Activated CD8-positive, alpha-beta memory T cell treated with anti-CD3 and anti-CD28 coated beads, Interleukin-2, amount 50 U/mL, for 4 hours (primary cell): ENCODE data around the gene MDM1.

Experiments
- DNase-seq: peaks from one replicate; pipeline ENCODE4 v3.0.0-alpha.2; 2020

Gene MDM1

GRCh38 chr12:68354977-68355541 lies 22.9 kb upstream of the MDM1 start:
- DNase-seq = no peak

GRCh38 chr12:68352067-68352466 lies 19.9 kb upstream of the MDM1 start:
- DNase-seq = no peak

GRCh38 chr12:68350753-68351152 lies 18.6 kb upstream of the MDM1 start:
- no peak for DNase-seq

GRCh38 chr12:68349921-68350606 lies 17.9 kb upstream of the MDM1 start:
- DNase-seq = no peak

GRCh38 chr12:68349220-68349621 lies 17.1 kb upstream of the MDM1 start:
- DNase-seq = no peak

- DNase-seq = no peak
These were observed 16.3 kb upstream of the MDM1 start for GRCh38 chr12:68348419-68348818.

GRCh38 chr12:68345763-68346162 lies 13.6 kb upstream of the MDM1 start:
- DNase-seq = no peak

- no peak for DNase-seq
These were observed 12.0 kb upstream of the MDM1 start for GRCh38 chr12:68344126-68344525.

GRCh38 chr12:68342966-68343365 lies 10.8 kb upstream of the MDM1 start:
- DNase-seq = no peak

- no peak for DNase-seq
These were observed 9.7 kb upstream of the MDM1 start for GRCh38 chr12:68341822-68342221.

GRCh38 chr12:68340404-68341270 lies 8.5 kb upstream of the MDM1 start:
- DNase-seq = no peak

GRCh38 chr12:68336889-68337303 lies 4.7 kb upstream of the MDM1 start:
- DNase-seq = no peak

- DNase-seq = no peak
These were observed 3.3 kb upstream of the MDM1 start for GRCh38 chr12:68335462-68335861.

GRCh38 chr12:68334132-68334531 lies 2.0 kb upstream of the MDM1 start:
- no peak for DNase-seq

GRCh38 chr12:68332728-68333630 lies 817 bp upstream of the MDM1 start:
- no peak for DNase-seq

- DNase-seq = no peak
These were observed 678 bp downstream of the MDM1 start for GRCh38 chr12:68331500-68331868.

GRCh38 chr12:68327896-68328295 lies 4.3 kb downstream of the MDM1 start:
- no peak for DNase-seq

GRCh38 chr12:68326716-68327115 lies 5.4 kb downstream of the MDM1 start:
- no peak for DNase-seq

- DNase-seq = no peak
These were observed 6.2 kb downstream of the MDM1 start for GRCh38 chr12:68325966-68326365.

- no peak for DNase-seq
These were observed 7.6 kb downstream of the MDM1 start for GRCh38 chr12:68324531-68324930.

- no peak for DNase-seq
These were observed 11.0 kb downstream of the MDM1 start for GRCh38 chr12:68321140-68321539.

GRCh38 chr12:68319988-68320623 lies 12.1 kb downstream of the MDM1 start:
- no peak for DNase-seq
